Measurements from ENCODE around the gene CACNA1S. TPM values are rescaled to one million over a fixed set of nuclear protein-coding genes. Genes with fewer than 3 reads are reported as not detected.

The CACNA1S gene
- total RNA-seq, 1 donor from 2014 or later: not detected

DNA sequence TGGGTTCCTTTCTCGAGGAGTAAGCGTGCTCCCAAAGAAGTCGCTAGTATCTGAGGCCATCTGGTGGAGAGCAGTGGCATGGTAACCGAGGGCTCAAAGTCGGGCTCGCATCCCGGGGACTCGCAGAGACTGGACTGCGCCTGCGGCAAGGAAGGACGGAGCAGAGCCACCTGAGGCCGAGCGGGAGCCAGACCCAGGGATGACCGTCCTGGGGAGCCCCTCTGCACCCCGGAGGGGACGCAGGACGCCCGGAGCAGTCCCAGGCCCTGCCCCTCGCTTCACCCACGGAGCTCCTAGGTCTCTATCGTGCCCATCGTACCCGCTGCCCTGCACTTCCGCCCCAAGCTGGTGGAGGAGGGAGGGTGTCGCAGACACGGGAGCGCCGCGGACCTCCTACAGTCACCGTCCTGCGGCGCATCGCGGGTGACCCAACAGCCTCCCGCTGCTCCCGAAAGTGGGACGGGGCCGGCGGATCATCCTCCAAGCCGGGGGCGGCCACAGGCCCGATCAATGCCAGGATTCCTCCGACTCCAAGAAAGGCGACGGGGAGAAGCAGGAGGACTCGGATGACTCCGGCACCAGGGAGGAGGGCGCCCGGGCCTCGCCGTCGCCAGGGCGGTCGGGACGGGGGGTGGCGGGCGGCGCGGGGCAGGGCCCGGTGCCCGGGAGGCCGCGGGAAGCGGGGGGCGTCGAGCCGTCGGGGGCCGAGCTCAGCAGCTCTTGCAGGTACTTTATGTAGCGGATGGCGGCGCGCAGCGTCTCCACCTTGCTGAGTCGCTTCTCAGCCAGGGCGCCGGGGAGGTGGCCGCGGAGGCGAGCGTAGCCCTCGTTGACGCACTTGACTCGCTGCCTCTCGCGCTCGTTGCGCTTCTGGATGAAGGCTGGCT is 2.3 kb upstream of the CACNA1S start:
- DNase-seq: peak; percentile 85
- Histone ChIP-seq H3K4me1 (peaks cover 13% of the 10 kb centered on the region), H3K27ac (replicated peaks) (no peak overlapping the region), H3K36me3 (no peaks in the 10 kb centered on the region), H3K4me3 (peak overlapping the region; percentile 74), H3K27me3 (ENCODE audit: low read depth) (peaks cover 74% of the 10 kb centered on the region), H3K9me3 (replicated peaks) (no peaks in the 10 kb centered on the region)
- intact Hi-C loops (cut with micrococcal nuclease): loop anchor here (10.0 kb wide), 1 partner anchor 140 kb away; no protein-coding TSS in a partner anchor
- TF ChIP-seq, protein P1, sequence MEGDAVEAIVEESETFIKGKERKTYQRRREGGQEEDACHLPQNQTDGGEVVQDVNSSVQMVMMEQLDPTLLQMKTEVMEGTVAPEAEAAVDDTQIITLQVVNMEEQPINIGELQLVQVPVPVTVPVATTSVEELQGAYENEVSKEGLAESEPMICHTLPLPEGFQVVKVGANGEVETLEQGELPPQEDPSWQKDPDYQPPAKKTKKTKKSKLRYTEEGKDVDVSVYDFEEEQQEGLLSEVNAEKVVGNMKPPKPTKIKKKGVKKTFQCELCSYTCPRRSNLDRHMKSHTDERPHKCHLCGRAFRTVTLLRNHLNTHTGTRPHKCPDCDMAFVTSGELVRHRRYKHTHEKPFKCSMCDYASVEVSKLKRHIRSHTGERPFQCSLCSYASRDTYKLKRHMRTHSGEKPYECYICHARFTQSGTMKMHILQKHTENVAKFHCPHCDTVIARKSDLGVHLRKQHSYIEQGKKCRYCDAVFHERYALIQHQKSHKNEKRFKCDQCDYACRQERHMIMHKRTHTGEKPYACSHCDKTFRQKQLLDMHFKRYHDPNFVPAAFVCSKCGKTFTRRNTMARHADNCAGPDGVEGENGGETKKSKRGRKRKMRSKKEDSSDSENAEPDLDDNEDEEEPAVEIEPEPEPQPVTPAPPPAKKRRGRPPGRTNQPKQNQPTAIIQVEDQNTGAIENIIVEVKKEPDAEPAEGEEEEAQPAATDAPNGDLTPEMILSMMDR (IDR thresholded peaks at IDR 0.05; ENCODE audit: borderline replicate concordance): peak; percentile 87

GRCh38 chr1:201113451-201114244 is 1.4 kb upstream of the CACNA1S start:
- DNase-seq: no peak
- intact Hi-C loops (cut with micrococcal nuclease): loop anchor here (10.0 kb wide), 1 partner anchor 139 kb away; no protein-coding TSS in a partner anchor
- Histone ChIP-seq H3K4me1 (peaks cover 9% of the 10 kb centered on the region), H3K36me3 (no peaks in the 10 kb centered on the region), H3K4me3 (peak overlapping the region; percentile 74), H3K27ac (replicated peaks) (no peak overlapping the region), H3K9me3 (replicated peaks) (no peaks in the 10 kb centered on the region), H3K27me3 (ENCODE audit: low read depth) (peaks cover 72% of the 10 kb centered on the region)
- TF ChIP-seq, protein P1 (IDR thresholded peaks at IDR 0.05; ENCODE audit: borderline replicate concordance): no peak

GRCh38 chr1:201112926-201113325 is 700 bp upstream of the CACNA1S start:
- H3K36me3 ChIP-seq: no peaks in the 10 kb centered on the region
- H3K27ac ChIP-seq (replicated peaks): no peak overlapping the region
- no peak overlapping the region for H3K4me3 ChIP-seq
- intact Hi-C loops (cut with micrococcal nuclease): loop anchor here (10.0 kb wide), 1 partner anchor 138 kb away; no protein-coding TSS in a partner anchor
- no peak for DNase-seq
- TF ChIP-seq, protein P1 (IDR thresholded peaks at IDR 0.05; ENCODE audit: borderline replicate concordance): no peak
- no peaks in the 10 kb centered on the region for H3K9me3 ChIP-seq (replicated peaks)
- H3K4me1 ChIP-seq: peaks cover 9% of the 10 kb centered on the region
- peaks cover 72% of the 10 kb centered on the region for H3K27me3 ChIP-seq (ENCODE audit: low read depth)

- TF ChIP-seq, protein P1 (IDR thresholded peaks at IDR 0.05; ENCODE audit: borderline replicate concordance): no peak
- intact Hi-C loops (cut with micrococcal nuclease): loop anchor here (10.0 kb wide), 1 partner anchor 137 kb away; no protein-coding TSS in a partner anchor
- H3K9me3 ChIP-seq (replicated peaks): no peaks in the 10 kb centered on the region
- H3K4me1 ChIP-seq: peaks cover 9% of the 10 kb centered on the region
- H3K36me3 ChIP-seq: no peaks in the 10 kb centered on the region
- H3K27me3 ChIP-seq (ENCODE audit: low read depth): peaks cover 73% of the 10 kb centered on the region
- H3K27ac ChIP-seq (replicated peaks): no peak overlapping the region
- no peak for DNase-seq
- H3K4me3 ChIP-seq: no peak overlapping the region
Observed at GRCh38 chr1:201111672-201112071, 554 bp downstream of the CACNA1S start.

DNA sequence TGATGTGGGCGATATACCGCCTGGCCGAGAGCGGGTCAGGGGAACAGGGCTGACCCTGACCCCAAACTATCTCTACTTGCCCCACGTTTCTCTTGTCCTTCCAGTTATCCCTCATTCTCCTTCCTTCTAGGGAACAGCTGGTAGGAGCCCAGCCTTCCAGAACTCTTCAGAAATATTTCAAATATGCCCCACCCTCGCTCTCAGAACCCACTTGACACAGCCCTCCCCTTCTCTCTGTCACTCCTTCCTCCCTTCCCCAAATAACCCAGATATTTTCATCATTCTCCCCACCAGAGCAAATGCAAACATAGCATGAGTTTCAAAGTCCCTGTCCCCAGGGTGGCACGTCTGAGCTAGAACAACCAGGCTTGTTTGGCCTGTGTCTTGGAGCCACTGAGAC is 1.1 kb downstream of the CACNA1S start:
- Histone ChIP-seq H3K4me1 (peaks cover 9% of the 10 kb centered on the region), H3K4me3 (no peak overlapping the region), H3K36me3 (no peaks in the 10 kb centered on the region), H3K9me3 (replicated peaks) (no peaks in the 10 kb centered on the region), H3K27ac (replicated peaks) (no peak overlapping the region), H3K27me3 (ENCODE audit: low read depth) (peaks cover 70% of the 10 kb centered on the region)
- DNase-seq: no peak
- intact Hi-C loops (cut with micrococcal nuclease): loop anchor here (10.0 kb wide), 1 partner anchor 136 kb away; no protein-coding TSS in a partner anchor
- TF ChIP-seq, protein P1 (IDR thresholded peaks at IDR 0.05; ENCODE audit: borderline replicate concordance): no peak
